Stromal cell of bone marrow (primary cell): Measurements from ENCODE around the gene GPR158.

ENCODE experiments used
- DNase-seq: peaks from one replicate; pipeline ENCODE4 v3.0.0-alpha.2; 2012; ENCODE audit warnings: low read depth

The GPR158 gene

DNA sequence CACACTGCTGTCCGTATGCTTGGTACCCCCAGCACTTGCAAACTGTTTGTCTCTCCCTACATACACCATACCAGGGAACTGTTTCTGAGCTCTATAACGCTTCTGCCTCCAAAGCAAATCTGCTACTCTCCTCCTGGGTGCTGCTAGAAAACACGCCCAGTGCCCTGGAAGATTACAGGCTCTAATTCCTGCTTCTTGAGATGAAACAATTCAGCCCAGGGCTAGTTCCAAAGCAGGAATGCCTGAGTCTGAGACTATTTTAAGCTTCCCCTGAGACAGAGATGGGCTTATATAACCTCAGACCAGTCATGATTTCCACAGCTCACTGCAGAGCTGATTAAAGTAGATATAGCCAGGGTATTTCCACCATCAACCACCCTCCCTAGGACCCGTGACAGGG lies 327.1 kb downstream of the GPR158 start:
- DNase-seq: no peak

DNA sequence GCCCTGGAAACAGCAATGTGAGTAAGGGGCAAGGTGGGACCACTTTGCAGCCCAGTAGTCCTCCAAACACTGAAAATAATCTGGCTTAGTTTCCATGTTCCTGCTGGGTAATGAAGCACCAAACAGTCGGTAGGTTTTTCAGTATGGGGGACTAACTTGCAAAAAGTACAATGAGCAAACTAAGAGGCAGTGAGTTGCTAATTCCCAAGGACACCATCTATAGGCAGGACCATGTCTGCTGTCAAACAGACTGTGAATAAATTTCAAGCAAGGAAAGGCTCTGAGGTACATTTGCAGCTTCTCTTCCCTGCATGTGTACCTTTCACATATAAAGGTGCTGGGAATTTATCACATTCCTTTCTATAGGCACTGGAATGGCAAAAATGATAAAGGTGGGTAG lies 327.7 kb downstream of the GPR158 start:
- no peak for DNase-seq

DNA sequence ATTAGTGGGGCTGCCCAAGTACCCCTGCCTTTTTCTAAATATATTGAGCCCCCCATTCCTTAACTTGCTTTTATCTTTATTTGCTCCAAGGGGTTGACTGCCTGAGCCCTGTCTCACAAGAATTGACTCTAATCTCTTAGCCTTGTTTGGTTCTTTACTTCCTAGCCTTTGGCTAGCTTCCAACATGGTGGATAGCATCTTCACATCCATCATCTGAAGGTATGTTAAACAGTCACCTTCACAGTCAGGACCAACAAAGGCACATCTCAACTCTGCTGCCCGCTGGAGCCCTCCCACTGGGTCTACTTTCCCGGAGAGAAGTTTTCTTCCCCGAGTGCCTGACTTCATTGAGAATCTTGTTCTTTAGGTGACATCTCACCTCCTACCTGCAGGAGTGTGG lies 329.5 kb downstream of the GPR158 start:
- DNase-seq: no peak

DNA sequence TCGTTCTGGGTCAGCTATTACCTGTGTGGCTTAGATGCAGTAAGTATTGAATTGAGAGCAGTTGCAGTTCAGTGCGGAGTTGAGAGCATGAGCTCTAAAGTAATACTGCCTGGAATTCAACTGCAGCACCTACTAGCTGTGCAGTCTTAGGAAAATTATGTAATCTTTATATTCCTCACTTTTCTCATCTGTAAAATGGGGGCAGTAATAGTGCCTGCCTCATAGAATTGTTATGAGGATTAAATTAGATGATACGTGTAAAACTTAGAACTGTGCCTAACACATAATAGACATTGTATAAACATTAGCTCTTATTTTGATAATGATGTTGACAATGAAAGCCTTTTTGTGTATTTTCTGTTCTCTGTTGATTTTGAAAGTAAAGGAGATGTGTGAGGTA lies 330.0 kb downstream of the GPR158 start:
- DNase-seq: no peak

DNA sequence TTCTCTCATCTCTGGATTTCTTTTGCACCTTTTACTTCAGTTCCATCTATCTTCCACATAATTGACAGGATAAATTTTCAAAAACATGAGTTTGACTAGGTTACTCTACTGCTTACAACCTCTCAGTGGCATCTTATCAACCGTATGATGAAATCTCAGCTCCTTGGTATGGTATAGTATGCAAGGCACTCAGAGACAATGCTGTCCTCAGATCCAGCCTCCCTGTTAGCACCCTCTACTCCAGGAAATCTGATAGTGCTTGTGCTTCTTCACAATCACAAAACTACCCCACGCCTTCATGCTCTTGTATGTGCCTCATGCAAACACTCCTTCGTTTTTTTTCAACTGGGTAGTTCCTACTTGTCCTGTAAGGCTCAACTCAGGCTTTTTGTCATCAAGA lies 330.7 kb downstream of the GPR158 start:
- no peak for DNase-seq

DNA sequence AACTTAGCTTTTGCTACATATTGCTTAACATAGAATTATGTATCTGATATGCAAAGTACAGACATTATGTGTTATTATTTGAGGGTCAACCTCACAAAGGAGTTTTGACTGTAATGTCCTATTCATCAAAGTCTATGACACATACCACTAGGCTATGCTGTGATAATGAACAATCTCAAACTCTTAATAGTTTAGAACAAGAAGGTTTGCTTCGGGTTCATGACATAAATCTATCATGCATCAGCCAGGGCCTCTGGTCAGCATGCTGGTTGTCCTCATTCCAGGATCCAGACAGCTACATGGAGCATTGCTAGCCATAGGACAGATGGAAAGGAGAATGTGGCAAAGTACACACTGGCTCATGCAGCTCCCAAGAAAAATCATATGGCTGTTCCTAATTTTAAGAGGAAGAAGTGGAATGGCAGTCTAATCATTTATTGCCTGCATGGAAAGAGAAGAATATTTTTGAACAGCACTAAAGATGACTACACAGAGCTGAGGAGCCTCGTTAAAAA lies 332.1 kb downstream of the GPR158 start:
- DNase-seq: no peak

DNA sequence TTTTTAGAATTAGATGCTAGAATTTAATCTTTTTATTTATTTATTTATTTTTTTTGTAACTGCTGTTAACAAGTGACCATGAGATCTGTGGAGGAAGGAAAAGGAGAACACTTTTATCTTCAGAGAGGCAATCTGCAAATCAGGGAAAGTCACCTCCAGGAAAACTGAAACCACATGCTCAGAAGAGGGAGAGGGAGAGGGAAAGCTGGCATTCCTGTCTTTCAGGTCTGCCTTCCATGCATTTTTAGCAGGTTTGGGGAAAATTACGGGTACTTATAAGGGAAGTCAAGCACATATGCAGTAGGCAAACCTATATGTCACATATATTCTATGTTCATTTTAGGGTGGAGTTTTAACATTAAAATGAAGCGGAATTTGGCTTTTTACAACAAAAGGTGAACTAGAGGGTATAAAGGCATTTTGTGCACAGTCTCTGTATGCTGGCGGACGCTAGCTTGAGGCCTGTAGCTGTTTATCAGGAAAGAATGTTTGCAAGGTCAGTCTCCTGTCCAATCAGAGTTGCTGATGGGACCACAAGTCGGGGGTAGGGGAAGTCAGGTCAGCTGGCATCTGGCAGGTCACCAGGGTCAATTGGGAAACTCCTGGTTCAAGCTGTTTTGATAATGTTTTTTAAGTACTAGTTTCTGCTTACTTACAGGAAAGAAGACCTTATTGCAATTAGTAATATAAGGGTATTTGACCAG lies 333.5 kb downstream of the GPR158 start:
- no peak for DNase-seq

DNA sequence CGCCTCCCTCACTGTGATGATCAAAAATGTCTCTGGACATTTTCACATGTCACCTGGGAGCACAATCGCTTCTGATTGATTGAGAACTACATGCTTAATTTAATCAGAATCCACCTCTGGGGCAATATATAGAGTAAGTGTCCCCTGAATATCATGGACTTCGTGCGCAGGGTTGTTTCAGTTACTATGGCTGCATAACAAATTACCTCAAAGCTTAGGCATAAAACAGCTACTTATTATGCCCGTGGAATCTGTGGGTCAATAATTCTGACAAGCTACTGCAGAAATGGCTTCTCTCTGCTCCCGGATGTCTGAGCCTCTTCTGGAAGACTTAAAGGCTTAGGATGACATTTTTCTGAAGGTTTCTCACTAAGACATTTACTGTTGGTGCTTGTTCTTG lies 334.4 kb downstream of the GPR158 start:
- no peak for DNase-seq

DNA sequence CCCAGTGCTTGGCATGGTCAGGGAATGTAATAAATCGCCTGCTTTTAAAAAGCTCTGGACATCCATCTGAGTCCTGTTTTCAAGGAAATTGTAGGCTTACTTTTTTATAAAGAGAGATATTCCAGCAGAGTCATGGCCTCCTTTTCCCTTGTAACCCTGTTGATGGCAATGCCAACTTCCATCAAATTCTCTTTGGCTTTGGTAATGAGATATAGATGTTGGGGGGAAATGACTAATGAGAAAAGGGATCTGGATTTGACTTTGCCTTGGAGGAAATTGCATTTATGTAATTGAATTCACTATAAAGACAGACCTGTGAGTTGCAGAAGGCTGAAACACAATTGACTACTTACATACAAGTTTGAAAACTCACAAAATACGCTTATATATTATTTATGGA lies 347.5 kb downstream of the GPR158 start:
- no peak for DNase-seq

DNA sequence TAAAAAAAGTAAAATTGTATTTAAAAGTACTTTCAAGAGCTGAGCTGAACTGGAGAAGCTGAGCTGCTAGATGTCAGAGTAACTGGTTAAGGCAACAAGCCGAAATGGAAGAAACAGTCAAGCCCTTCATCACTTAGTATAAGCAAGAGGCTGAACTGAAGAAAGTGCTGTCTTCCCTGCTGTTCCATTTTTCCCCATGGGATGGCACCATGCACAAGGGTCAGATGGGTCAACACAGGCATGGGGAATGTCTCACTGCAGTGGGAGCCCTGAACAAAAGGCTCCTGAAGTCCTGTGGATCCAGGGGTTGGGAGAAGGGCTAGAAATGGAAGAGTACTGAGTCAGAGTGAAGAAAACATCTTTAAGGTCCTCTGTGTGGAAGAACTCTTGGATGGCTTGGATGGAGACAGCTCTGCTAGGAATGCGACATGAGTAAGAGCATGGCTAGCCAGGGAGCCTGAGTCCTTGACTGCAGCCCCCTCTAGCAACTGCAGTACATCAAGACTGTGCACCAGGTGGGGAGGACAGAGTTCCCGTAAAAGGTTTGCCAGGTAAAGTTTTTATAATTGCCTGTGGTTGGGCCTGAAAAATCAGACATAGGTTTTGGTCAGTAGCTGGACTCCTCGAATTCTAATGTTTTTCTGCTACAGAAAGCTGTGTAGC lies 348.3 kb downstream of the GPR158 start:
- DNase-seq: no peak

DNA sequence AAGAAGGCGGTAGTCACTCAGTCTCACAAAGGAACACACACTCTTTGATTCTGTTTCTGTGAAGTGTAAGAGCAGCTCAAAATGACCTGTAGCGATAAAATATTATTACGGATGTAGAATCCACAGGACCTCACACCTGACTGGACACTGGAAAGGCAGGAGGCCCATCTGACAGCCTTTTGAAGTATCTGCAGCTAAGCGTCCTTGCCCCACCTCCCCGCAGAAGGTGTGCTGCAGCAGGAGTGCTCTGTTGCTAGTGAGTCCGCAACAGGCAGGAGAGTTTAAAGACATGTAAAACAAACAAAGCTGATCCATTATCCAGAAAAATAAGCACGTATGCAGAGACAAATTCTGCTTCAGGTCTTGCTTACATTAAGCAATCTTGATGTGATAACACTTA lies 355.5 kb downstream of the GPR158 start:
- no peak for DNase-seq

DNA sequence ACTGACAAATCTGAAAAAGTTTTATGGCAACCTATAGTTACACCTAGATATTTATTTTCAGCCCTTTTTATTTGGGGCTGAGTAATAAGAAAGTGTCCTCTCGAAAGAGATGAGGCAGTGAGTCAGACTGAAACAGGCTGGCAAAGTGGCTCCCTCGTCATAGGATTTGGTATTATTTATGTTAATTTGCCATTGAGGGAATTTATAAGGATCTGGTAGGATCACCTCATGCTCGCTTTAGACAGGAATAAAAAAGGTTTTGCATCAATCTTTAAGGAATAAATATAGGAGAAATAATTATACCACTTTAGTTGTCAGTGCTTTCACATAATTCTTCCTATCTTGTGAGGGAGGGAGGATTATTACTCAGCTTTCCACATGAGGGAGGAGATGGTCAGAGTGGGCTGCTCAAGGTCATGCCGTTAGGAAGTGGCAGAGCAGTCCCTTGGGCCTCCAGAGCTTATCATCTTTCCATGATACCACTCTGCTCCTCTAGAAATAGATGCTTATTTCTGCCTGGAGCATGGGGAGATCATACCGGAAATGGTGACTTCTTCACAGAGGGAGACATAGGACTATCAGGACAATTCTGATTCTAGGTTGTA lies 356.8 kb downstream of the GPR158 start:
- no peak for DNase-seq

DNA sequence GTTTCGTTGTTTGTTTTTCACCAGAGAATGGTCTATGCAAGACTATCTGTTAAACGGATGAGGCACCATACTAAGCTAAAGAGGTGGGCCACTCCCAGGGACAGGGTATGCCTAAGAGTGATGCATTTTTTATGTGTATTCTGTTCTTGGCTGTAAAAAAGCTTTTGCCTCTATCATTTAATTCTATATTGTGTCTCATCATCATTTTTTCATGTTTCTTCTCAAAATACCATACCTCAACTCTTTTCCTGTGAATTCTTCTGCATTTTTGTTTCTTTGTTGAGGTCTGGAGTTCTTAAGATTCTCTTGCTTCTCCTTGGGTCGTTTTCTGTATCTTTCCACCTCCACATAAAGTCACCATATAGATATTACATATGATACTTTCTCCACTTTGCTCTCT lies 357.4 kb downstream of the GPR158 start:
- no peak for DNase-seq

DNA sequence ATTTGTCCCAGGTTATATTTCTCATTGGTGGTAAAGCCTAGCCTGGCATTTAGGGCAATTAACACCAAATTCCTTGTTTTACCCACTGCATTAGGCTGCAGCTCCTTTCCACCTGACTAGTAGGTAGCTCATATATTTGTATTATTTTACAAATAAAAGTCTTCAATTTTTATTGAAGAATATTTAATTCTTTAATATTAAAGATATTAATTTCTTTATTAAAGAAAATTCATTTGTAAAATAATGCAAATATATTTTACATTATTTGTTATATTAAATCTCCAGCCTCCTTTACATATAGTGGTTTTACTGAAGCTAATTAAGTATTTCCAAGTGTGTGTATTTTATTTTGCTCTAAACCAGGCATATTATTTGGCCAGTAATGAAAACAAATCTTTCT lies 361.2 kb downstream of the GPR158 start:
- no peak for DNase-seq

DNA sequence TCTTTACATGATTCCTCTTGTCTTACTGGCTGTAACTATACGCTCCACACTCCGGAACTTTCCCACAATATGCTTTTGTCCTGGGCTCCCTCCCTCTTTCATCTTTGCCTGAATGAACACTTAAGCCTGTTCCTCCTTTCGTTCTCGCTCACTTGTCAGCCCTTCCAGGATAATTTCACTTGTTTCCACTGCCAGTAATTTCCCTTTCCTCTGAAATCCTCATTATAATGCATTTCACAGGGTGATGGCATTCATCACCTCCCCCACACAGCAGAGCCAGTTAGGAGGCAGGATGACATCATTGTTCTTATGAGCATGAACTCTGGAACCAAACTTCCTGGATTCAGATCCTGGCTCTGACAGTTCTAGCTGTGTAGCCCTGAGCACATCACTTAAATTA lies 372.6 kb downstream of the GPR158 start:
- DNase-seq: no peak

DNA sequence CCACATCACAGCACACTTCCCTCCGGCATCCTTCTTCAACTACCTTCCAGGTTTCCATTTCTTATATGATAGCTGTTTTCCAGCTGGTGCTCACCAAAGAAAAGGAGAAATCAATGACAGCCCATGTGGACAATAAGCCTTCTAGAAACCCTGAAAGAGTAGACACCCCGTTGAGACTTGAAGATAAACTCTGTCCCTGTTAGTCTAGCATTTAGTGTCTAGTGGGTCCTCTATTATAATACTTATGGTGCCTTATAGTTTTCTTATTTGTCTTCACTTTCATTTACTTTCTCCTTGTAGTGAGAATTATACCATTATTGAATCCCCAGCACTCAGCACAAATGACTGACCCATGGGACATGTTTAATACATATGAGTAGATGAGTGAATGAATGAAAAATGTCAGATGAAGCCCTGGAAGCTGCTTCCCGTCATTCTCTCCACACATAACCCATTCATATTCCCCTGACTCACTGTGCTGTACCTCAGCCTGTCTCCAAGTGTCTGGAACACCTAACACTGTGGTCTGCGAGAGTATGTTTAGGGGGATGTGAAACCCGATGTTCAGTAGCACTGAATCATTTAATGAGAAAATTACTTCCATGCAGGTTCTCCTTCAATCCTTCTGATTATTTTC lies 377.6 kb downstream of the GPR158 start:
- no peak for DNase-seq

DNA sequence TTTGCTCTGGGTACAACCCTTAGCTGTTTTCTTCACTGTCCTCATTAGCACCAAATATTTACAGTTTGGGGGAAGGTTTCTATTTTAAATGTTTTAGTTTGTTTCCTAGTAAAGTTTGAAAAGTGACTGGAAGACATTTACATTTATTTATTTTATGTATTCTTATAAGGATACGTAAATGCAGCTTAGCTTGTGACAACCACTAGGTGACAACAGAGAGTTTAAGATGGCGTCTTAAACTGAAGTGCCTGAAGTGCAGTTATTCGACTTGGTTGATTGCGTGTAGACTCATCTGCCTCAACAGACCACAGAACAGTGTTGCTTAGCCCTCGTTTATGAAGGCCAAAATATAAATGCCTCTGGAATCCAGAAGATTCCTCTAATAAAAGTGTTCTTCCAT lies 381.1 kb downstream of the GPR158 start:
- DNase-seq: no peak

DNA sequence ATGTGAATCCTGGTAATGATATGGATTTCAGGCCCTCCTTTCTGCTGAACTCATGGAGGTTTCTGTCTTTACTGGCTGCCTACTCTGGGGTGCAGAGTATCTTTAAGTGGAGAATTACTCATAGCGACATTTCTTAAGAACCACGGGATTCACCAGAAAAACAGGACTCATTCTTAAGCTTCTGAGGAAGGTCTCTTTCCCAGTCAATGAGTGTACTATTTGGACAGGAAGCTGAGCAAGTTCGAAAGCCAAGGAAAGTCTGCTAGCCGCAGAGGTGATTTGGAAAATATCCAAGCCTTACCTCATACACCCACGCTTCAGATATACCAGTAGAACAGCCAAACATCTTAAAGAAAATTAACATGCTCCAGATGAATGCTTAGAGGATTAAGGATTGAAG lies 381.7 kb downstream of the GPR158 start:
- DNase-seq: no peak

DNA sequence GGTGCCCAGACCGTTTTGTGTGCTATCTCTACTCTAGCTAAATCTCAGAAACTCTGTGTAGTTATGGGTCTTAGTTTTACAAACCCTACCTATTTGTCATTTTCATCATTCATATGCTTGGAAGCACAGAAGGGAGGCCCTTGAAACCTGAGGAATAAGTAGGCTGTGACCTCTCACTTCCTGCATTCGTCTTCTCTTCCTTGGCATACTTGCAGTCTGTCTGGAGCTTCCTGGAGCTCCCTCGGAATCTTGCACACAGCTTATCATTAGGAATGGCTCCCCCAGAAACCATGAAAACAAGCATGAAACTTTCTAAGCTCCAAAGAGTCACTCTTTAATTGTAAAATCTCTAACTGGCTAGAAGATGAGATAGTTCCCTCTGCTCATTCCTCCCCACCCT lies 382.3 kb downstream of the GPR158 start:
- DNase-seq: no peak

DNA sequence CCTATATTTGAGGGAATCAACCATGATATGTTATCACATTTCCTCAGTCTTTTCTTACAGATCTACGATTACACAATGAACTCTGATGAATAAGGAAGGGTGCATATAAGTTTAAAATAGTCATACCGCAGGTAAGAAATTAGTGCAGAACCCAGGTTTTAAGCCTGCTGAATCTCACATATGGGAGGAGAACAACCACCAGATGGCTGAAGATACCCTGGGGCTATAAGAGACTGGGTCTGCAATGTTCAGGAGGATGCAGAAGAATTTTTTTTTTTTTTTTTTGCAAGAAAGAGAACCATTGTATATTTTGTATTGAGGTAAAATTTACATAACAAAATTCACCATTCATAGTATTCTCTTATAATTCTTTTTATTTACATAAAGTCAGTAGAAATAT lies 387.0 kb downstream of the GPR158 start:
- DNase-seq: no peak

DNA sequence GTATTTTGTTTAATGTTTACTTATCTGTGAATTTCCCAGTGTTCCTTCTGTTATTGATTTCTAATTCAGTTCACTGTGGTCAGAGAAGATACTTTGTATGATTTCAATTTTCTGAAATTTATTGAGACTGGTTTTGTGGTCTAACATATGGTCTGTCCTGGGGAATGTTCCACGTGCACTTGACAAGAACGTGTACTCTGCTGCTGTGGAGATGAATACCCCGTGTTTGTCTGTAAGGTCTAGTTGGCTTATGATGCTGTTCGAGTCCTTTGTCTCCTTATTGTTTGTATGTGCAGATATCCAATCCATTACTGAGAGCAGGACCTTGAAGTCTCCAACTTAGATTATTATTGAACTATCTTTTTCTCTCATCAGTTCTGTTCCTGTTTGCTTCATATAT lies 387.7 kb downstream of the GPR158 start:
- no peak for DNase-seq

DNA sequence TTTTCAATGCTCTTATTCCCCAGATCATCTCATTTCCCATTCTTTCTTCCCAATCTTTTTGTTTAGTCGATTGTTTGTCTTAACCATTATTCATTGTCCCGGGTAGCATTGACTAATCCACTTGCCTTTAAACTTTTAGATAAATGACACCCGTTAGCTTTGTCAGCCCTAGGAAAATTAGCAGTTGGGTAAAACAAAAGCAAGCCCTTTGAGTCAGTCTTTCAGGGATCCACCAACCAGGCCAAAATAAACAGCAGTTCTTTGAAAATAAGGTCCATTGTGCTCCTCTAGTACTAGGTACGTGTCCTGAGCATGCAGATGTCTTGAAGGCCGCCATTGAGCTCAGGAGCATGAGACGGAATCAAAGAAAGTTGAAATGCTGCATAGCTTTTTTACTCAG lies 389.6 kb downstream of the GPR158 start:
- DNase-seq: no peak

DNA sequence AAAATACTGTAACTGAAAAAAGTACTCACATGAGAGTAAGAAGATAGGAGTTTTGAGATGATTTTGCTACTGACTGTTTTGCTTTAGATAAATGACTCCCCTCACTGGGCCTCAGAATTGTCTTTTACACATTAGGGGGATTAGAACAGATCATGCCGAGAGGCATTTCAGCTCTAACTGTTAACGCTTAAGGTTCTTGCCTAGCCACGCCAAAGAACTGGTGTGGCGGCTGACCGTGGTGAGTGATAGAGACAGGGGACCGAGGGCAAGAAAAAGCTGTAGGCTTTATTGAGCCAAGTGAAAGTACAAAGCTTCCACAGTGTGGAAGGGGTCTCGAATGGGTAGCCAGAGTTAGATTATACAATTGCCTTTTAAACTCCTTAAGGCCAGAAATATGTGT lies 390.8 kb downstream of the GPR158 start:
- no peak for DNase-seq
